Body of pancreas (tissue), 4 donors: ENCODE results near the gene NKX2-3.

Experiments
- CTCF ChIP-seq, 7 experiments: fragments of 450-650 bp in 4 of 7; fragments of 200-600 bp in 3 of 7; sonication (generic) in 3 of 7; IDR thresholded peaks; one replicate each; pipeline ENCODE4 v1.5.1; 2016 to 2019; ENCODE audit warnings: antibody characterized with exemption in 7 of 7
- POLR2A ChIP-seq, 3 donors: fragments of 450-650 bp; IDR thresholded peaks; one replicate each; pipeline ENCODE4 v1.6.1; 2016; ENCODE audit warnings: antibody characterized with exemption in 3 of 3, mild to moderate bottlenecking in 2 of 3

GRCh38 chr10:99487125-99487807, 45.5 kb upstream of the NKX2-3 start:
- TF ChIP-seq CTCF (IDR thresholded peaks at IDR 0.05): no peak
- TF ChIP-seq POLR2A (IDR thresholded peaks at IDR 0.05): no peak
